ENCODE data around the gene CAPN14. TPM values are rescaled to one million over a fixed set of nuclear protein-coding genes. Genes with fewer than 3 reads are reported as not detected.

The CAPN14 gene
- total RNA-seq, 1 experiment from 2014 or later = not detected

DNA sequence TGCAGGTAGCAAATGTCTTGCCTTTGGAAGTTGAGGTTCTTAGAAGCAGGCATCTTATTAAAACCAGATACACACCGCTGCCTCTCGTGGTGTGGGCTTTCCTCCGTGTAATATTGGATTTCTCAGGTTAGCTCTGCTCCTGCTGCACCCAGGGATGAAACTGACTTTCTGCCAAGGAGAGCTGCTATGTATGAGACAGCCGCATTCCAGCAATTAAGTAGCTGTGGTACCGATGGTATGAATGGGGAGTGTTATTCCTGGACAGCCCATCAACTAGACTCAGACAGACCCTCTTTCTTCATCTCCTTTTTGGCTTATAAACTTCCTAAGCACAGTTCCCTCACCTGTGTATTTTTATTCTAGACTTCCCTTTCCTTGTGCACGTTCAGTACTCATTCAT lies 9.8 kb upstream of the CAPN14 start:
- no peak for DNase-seq (ENCODE audit: low spot score)

DNA sequence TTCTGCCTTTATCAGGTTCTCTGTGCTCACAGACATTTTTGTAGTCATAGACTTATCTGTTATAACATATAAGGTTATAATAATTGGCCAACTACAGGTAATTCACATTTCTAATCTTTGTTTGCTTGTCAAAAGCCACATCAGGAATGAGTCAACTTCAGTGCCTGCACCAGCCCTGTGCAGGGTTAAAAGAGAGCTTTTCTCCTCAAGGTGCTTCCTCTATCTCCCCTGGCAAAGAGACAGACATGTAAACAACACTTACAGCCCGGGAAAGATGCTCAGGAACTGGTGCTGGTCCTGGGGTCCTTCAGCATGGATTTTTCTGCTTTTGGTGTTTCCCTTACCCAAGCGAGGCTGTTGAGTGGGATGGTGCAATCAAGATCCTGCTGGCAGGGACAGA lies 9.0 kb upstream of the CAPN14 start:
- no peak for DNase-seq (ENCODE audit: low spot score)

DNA sequence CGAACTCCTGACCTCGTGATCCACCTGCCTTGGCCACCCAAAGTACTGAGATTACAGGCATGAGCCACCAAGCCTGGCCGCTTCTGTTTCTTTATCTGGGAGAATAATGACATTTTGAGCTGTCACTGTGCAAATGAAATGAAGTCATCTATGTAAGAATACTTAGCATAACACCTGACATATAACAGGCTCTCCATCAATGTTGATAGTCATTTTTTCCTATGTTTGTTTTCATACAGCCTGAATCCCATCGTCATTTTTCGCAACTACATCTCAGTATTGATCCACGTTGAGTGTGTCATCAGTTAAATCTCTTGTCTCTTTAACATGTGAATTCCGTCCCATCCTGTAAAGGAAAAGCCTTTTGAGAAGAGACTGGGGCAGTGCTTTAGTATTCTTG lies 6.4 kb upstream of the CAPN14 start:
- no peak for DNase-seq (ENCODE audit: low spot score)

DNA sequence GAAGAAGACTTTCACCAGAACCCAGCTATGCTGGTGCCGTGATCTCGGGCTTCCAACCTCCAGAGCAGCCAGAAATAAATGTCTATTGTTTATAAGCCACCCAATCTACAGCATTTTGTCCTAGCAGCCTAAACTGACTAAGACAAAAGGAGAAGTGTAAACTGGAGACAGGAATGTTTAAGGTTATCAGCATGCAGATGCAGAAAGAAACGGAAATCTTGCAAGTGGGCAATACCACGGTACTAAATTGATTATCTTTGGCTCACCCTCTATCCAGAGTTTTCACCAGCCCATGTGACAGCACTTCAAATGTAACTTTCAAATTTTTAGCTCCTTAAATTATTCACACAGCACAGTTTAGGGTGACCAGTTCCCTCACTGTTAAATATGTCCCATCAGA lies 5.7 kb upstream of the CAPN14 start:
- DNase-seq (ENCODE audit: low spot score) = no peak

DNA sequence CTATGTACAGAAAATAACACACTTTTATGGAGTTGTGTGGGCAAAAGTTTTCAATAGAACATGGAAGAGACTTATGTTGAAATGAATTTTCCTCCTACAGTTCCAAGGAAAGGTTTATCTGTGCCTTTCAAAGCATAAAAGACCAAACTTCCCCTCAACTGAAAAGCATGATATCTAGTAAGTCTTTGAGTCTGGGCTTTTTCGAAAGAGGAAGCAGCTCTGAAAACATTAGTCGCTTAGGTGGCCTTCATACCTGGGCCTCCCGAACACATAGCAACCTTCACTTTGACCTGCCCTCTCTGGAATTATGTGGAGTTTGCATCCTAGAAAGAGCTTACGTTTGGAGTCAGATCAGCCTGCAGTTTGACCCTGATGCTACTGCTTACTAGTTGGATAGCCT lies 4.8 kb upstream of the CAPN14 start:
- DNase-seq (ENCODE audit: low spot score) = no peak

DNA sequence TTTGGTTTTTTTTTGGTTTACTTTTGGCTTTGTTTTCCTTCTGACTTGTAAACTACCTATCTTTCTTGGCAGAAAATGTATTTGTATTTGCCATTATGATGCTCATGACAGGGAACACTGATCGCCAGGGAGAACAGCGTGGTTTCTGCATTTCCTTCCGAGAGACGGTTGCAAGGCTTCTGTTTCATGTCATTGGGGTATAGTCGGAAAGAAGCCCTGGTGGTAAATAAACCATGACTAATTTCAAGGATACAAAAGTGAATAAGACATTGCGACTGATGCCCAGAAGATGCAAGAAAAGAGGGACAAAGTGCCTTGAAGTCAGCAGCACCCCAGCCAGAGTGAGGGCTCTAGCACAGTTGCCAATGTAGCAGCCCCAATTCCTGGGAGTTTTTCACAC lies 4.2 kb upstream of the CAPN14 start:
- no peak for DNase-seq (ENCODE audit: low spot score)

DNA sequence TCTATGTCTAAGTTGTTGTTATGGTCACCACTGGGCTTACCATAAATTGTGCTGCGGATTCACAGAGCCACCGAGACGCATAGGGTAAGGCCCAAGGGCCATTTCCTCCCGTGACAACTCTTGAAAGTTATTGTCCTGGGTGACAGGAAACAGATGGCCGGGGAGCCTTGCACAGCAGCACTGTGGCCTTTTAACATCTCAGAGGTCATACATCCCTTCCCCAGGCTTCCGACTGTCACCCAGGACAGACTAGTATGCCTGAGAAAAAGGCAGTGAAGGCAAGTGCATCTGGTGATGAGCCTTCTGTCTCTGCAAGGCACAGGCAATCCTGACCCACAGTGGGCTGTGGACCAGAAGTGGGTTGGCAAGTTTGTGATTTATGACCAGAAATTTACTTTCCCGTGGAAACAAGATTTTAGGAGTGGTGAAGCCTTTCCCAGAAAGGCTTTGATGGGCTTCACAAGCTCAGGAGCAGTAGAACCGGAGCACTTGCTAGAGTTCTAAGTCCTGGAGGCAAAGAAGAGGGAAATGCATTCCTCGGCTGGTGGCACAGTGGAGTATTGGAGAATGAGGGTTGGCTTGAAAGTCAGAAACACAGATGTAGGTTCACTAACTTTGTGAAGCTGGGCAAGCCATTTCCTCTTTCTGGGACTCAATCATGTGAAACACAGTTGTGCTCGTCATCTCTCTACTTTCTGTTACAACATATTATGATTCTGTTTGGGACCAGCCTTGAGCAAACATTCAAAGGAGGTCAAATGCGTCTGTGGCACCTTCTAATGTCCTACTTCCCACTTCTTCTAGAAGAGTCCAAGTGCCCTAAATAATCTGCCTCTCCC lies 2.0 kb upstream of the CAPN14 start:
- DNase-seq (ENCODE audit: low spot score) = no peak

DNA sequence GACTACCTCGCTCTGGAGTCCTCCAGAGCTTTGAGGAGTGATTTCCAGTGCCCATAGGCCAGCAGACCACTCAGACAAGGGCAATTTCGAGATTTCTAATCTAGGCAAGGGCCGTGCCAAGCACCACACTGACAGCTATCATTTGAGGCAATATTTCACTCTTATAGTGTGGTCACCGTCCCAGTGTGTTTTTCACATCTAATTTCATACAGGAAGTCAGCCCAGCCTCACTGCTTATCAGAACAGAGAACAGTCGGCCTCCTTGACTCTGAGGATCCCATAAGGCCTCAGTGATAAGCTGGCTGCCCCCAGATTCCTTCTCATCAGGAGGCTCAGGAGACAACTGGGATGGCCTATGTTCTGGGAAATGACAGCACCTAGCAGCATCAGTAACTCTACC lies 581 bp downstream of the CAPN14 start:
- DNase-seq (ENCODE audit: low spot score) = no peak

DNA sequence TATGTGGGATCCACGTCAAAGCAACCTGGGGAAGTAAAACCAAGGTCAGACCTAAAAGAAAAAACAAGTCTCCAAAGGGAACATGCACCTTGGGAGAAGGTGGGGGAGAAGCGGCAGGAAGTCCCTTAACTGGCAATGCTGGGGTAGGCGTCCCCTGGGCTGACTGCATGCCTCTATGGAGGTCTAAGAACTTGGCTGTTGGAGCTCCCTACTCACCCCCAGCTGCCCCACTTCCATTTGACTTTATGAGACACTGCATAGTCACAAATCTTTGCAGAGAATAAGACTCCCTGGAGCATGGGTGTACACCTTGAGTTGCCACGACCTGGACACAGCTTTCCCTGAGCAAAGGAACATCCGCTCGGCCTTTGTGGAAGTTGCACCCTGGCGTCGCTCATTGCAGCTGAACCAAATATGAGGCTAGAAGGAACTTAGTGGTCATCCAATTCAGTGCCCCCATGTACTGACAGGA lies 2.8 kb downstream of the CAPN14 start:
- DNase-seq (ENCODE audit: low spot score) = no peak

DNA sequence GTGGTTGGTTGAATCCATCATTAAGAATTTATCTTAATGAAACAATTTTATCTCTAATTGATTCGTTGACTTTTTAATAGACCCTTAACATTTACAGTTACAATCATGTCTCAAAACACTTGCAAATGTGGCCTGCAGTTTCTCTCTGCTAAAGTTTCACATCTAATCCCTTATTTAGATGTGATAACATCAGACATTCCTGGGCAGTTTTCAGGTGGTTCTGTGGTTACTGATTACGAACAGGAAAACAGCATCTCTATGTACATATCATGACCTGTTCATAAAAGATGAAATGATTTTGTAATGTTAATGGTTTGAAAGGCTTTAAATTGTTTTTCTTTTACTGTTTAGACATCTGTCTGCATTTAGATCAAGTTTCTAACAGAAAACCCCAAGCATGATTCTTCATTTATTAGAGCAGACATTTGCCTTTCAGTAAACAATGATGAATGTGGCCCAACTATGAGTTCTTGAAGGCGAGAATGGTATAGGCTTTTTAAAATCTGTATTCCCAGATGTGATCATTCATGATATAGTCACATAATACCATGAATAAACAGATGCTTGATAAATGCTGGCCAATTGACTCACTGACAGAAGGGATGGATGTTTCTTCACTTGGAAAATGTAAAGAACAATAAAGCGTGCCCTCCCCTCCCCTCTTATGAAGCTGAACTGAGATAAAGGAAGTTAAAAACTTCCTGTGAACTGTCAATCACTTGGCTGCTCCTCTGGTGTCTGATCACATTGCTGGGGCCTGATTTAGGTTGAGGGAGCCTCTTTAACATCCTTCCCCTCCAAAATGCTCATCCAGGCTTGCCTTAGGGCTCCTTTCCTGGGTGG lies 3.5 kb downstream of the CAPN14 start:
- no peak for DNase-seq (ENCODE audit: low spot score)

DNA sequence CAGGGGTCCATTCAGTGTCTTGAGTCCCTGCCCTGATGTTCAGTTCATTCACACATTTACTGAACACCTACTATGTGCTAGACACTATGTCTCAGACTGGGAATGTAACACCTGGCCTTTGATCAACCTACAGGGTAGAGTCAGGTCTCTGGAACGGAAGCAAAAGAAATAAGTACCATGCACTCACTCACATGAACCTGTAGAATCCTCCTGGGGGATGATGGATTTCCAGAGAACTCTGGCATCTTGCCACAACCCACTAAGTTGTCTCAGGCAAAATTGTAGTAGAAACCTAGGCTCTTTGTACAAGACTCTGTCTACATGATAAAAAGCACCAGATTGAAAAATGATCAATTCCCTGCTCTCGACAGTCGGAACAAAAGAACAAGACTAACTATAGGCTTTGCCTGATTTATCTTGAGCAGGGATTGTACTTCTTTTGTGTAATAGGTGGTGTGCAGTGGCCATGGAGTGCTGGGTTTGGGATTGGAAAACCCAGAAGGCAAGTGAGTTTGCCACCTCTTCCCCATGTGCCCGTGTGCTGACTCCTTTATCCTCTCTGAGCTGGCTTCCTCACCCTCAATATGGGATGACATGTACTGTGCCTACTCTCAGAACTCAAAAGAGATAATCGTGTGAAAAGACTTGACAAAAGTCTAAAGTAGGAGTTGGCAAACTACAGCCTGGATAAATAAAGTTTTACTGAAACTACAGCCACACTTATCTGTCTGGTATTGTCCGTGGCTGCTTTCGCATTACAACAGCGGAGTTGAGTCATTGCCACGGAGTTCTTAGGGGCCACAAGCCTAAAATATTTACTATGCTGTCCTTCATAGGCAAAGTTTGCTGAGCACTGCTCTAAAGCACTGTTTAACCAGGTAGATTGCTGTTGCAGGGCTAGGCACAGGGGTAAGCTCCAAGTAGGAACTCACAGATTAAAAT lies 4.4 kb downstream of the CAPN14 start:
- DNase-seq (ENCODE audit: low spot score) = no peak

DNA sequence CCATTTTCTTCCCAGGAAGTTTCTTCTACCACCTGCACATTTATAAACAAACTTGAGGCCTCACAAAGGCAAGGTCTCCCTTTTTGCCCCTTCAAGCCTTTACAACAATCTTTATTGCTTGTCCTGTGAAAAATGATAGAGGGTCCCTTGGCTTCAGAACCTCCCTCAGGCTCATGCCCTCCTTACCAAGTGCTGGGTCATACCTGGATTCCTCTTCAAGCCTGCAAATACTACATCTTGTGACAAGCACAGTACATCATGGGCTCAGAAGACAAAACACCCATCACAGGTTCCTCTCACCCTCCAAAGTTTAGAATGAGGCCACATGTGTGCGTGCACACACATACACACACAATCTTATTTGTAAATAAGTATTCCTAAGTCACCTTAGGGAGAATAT lies 9.1 kb downstream of the CAPN14 start:
- no peak for DNase-seq (ENCODE audit: low spot score)

DNA sequence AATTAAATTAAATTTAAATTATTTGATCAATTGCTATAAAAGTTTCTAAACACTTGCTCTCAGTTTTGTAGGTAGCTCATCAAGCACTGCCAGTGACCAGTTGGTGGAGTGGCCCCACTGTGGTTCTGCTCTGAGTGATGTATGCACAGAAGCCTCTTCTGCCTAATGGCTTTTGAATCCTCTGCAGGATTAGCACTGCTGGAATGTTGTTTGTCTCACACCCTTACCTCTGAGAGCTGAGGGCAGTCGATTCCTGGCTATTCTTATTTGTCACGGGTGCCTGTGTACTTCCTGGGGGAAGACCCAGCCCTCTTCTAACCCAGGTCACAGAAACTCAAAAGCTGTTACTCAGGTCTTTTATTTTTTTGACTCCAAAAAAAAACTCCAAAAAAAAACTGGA lies 9.5 kb downstream of the CAPN14 start:
- no peak for DNase-seq (ENCODE audit: low spot score)

DNA sequence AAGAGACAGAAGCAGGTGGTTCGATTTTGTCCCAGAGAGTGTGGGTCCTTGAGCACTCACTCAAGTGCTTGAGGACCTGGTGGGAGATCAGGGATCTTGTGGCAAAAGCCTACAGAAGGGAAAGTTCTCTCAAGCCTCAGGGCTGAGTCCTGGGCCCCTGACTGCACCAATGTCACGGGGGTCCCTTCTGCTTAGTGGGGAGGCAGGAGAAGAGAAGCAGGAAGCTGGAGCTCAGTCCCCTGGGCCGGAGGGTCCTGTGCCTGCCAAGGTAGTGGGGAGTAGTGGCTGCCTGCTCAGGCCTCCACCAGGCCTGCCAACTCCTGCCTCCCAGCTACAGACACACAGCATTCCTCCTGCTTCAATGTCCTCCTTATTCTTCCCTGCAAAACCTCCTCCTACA lies 11.7 kb downstream of the CAPN14 start:
- DNase-seq (ENCODE audit: low spot score) = no peak

DNA sequence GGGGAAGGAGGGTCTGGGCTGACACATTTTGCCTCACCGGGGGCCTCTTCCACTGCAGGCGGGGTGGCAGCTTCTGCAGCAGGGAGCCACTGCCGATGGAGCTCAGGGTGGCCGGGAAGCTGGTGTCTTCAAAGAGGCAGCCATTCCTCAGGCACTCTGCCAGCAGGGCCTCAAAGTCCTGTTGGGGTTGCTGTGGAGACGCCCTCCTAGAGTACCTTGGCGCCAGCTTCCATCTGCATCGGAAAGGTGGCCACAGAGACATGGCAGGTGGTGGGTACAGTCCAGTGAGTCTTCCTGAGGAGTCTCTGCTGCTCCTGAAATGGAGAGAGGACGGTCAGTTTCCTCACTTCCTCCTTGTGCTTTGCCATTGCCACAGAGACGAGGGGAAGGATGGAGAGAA lies 12.1 kb downstream of the CAPN14 start:
- no peak for DNase-seq (ENCODE audit: low spot score)

DNA sequence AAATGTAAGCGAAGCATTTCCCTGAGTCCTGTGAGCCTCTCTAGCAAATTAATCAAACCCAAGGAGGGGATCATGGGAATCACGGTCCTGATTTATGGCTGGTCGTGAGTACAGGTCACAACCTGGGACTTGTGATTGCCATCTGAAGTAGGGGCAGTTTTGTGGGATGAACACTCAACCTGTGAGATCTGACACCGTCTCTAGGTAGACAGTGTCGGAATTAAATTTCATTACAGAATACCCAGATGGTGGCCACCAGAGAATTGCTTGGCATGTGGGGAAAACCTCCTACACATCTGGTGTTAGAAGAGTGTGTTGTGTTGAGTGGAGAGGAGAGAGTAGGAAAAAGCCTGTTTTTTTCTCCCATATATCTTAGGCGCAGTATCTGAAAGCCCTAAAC lies 12.5 kb downstream of the CAPN14 start:
- DNase-seq (ENCODE audit: low spot score) = no peak

DNA sequence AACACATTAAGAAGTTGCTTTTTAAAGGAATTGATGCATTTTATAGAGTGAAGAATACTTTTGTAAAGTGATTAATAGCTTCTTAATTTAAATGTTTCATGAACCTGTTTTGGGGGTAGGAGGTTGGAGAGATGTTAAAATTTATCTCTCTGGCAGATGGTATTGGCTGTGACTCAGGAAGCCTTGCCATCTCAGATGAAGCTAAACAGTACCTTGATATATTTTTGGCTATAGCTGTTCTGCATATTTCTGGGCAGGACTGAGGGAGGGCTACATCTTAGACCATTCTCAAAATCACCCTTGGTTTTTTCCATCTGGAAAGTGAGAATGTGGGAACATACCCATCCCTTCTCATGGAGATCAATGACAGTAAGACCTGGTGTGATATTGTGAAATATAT lies 13.4 kb downstream of the CAPN14 start:
- no peak for DNase-seq (ENCODE audit: low spot score)

DNA sequence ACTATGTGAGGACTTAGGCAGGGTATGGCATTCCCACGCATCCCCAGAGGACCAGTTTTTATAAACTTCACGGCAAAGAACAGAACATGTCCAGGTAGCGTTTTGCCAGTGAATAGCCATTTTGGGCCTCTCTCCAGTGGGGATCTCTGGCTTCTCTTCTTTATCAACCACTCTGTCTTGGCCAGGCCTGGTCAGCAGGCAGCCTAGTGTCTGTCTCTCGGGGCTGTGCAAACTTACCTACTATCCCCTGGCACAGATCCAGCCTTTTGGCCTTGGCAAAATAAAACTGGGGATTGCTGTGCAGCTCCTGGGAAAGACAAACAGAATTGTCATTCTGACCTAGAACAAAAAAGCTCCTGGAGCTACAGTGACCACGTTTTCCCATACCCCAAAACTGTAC lies 14.5 kb downstream of the CAPN14 start:
- no peak for DNase-seq (ENCODE audit: low spot score)

DNA sequence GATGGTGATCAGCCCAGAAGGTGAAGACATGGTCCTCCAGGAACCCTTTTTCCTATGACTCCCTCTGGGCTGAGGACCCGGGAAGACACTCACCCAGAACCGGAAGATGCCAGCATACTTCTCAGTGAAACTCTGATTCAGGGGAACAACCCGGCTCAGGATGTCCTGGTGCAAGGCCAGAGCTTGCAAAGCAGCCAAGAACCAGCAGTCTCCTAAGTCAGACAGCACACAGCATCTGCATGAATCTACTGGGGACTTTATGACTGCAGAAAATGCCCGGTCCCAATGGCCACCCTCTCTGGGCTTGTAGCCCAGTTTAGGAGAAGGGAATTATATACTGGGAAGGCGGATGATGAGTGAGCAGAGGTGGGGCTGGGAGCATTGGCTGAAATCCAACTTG lies 15.3 kb downstream of the CAPN14 start:
- no peak for DNase-seq (ENCODE audit: low spot score)

DNA sequence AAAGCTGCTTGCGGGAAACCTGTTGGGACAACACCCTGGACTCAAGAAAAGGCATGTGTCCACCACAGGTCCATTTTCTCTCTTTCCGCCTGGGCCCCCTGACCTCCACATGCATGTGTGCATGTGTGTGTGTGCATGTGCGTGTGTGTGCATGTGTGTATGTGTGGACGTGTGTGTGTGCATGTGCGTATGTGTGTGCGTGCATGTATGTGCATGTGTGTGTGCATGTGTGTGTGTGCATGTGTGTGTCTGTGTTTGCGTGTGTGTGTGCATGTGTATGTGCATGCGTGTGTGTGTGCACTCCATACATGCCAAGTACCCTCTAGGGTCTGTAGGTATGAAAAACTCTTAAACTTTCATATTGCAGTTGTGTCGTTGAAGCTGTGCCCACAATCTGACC lies 16.3 kb downstream of the CAPN14 start:
- DNase-seq (ENCODE audit: low spot score) = no peak

DNA sequence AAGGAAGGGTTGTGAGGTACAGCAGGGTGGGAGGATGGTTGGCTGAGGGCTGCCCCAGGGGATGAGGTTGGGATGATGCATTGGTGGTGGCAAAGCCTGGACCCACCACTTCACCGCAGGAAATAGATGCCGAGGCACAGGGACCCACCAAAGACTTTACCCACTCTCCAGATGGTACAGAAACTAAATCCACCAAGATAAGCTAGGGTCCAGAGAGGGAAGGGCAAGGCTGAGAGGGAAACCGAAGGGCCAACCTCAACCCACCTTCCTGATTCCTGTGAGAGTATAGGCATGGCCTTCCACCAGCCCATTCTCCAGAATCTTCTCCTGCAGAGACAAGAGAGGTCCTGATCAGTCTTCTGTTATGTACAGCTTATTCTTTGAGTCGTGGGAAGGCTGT lies 18.1 kb downstream of the CAPN14 start:
- DNase-seq (ENCODE audit: low spot score) = no peak

DNA sequence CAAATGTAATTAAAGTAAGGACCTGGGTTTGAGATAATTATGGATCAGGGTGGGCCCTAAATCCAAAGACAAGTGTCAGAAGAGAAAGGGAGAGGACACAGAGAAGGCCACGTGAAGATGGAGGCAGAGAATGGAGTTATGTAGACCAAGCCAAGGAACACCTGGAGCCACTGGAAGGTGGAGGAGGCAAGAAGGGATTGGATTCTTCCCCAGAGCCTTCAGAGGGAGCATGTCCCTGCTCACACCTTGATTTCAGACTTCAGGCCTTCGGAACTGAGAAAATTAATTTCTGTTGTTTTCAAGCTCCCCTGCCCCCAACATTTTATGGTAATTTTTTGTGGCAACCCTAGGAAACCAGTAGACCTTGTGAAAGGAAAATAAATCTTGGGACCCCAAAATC lies 19.6 kb downstream of the CAPN14 start:
- DNase-seq (ENCODE audit: low spot score) = no peak
